Activated CD4-positive, alpha-beta T cell treated with anti-CD3 and anti-CD28 coated beads for 36 hours (primary cell): ENCODE data around the gene EIF3I. TPM values are rescaled to one million over a fixed set of nuclear protein-coding genes. Genes with fewer than 3 reads are reported as not detected.
A peak's percentile ranks its signal among the peaks of the same experiment; 100 is the strongest.
"Not testable (repeated sequence)": the region's sequence is repeated elsewhere in the genome, so short reads cannot be mapped to it uniquely, and the experiment has no call there.

Experiments
- ATAC-seq: fragments of 200-7000 bp; cut with Tn5 transposase; one replicate; pipeline ENCODE4 v1.10.0; 2021; ENCODE audit warnings: mild to moderate bottlenecking, moderate library complexity
- CTCF ChIA-PET: fragments of 350-600 bp; sonication (Branson Sonifier 250); formaldehyde crosslinking; loops from one replicate; lab custom pipeline; 2021; ENCODE audit warnings: antibody characterized with exemption; lab: Charles Lee
- POLR2A ChIA-PET: fragments of 350-600 bp; sonication (Branson Sonifier 250); formaldehyde crosslinking; loops from one replicate; lab custom pipeline; 2021; ENCODE audit warnings: antibody characterized with exemption, inconsistent platforms; lab: Charles Lee
- DNase-seq: peaks from one replicate; pipeline ENCODE4 v3.0.0-alpha.2; 2020
- H3K27ac Mint-ChIP-seq: one replicate; pipeline ENCODE4 v1.8.0; 2021; ENCODE audit warnings: mixed read lengths
- H3K27me3 Mint-ChIP-seq: one replicate; pipeline ENCODE4 v1.8.0; 2021; ENCODE audit warnings: mixed read lengths
- H3K36me3 Mint-ChIP-seq: one replicate; pipeline ENCODE4 v1.8.0; 2021; ENCODE audit warnings: low read depth, mixed read lengths
- H3K4me1 Mint-ChIP-seq: one replicate; pipeline ENCODE4 v1.8.0; 2021; ENCODE audit warnings: mixed read lengths
- H3K4me3 Mint-ChIP-seq: one replicate; pipeline ENCODE4 v1.8.0; 2021; ENCODE audit warnings: mild to moderate bottlenecking, moderate library complexity, mixed read lengths
- H3K9me3 Mint-ChIP-seq: one replicate; pipeline ENCODE4 v1.8.0; 2021; ENCODE audit warnings: low read depth, mixed read lengths
- intact Hi-C, 2 experiments: fragments of 100-400 bp; cut with DNase I in 1 of 2; cut with micrococcal nuclease in 1 of 2; formaldehyde crosslinking; loops; one replicate each; pipeline versions ENCODE4 v1.14.2 to v1.15.1; 2022 to 2024; cut with DNase I, micrococcal nuclease
- total RNA-seq, 2 experiments: library from RNA; stranded (reverse); gene quantifications; one replicate each; pipeline ENCODE4 v1.2.3, GENCODE V29; 2021

Gene EIF3I
- total RNA-seq, 2 experiments from 2014 or later: 299 to 349 TPM

GRCh38 chr1:32247452-32247851, 25.2 kb downstream of the EIF3I start:
- peaks cover 43% of the 10 kb centered on the region for H3K4me1 Mint-ChIP-seq
- POLR2A ChIA-PET: no interaction called here
- CTCF ChIA-PET: interaction anchor here (1.1 to 5.9 kb wide), 11 partner anchors 8 to 147 kb away, joined by 3 to 45 read pairs (median 6); no protein-coding TSS in a partner anchor
- ATAC-seq (no peak), DNase-seq (no peak)
- H3K27ac Mint-ChIP-seq: peak overlapping the region; percentile 92
- no peak overlapping the region for H3K4me3 Mint-ChIP-seq
- no peaks in the 10 kb centered on the region for H3K27me3 Mint-ChIP-seq
- no peaks in the 10 kb centered on the region for H3K9me3 Mint-ChIP-seq
- intact Hi-C loops: loop anchor here in 1 of 2 experiments (5.0 kb wide), 1 partner anchor 75 kb away; no protein-coding TSS in a partner anchor
- H3K36me3 Mint-ChIP-seq: peaks cover 16% of the 10 kb centered on the region

DNA sequence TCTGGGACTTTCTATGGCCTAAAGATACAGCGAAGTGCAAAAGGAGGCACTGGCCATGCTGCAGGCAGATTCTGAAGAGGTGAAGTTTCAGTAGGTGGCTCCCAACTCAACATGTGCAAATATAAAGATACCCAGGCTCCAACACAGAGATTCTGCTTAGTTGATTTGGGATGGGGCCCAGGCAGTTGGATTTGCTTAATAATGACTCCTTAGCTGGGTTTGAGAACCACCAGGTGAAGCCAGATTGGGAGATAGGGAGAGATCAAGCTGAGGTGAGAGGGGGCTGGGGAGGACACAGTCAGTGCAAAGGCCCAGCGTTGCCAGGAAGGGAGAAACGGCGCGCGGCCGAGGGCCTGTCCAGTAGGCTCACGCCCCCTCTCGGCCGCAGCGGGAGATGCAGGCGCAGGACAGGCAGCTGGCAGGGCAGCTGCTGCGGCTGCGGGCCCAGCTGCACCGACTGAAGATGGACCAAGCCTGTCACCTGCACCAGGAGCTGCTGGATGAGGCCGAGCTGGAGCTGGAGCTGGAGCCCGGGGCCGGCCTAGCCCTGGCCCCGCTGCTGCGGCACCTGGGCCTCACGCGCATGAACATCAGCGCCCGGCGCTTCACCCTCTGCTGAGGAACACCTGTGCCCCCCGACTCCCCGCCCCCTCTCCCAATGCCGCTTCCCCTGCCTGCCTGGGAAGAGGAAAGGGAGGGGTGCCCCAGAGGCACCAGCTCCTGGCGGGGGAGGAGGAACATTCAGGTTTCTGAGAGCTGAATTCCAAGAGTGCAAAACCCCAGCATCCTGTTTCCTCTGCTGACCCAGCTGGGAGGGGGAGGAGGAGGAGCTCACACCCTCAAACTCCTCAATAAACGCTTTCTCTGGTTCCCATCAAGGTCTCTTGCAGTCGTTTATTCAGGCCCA, 26.0 kb downstream of the EIF3I start:
- Mint-ChIP-seq H3K36me3 (peaks cover 23% of the 10 kb centered on the region), H3K9me3 (no peaks in the 10 kb centered on the region), H3K4me1 (peaks cover 44% of the 10 kb centered on the region), H3K4me3 (peak overlapping the region; percentile 33), H3K27me3 (no peaks in the 10 kb centered on the region), H3K27ac (peak overlapping the region; percentile 100)
- intact Hi-C loops: loop anchor here (1.0 to 5.0 kb wide), 4 partner anchors 26 to 74 kb away; partner anchors contain the start of genes EIF3I (in 1 of the 2) and TMEM234 (in 1 of the 2)
- peak; percentile 91 for DNase-seq
- POLR2A ChIA-PET: interaction anchor here (0.5 to 1.5 kb wide), 5 partner anchors 11 to 89 kb away, joined by 3 to 9 read pairs (median 5); partner anchors contain the start of gene IQCC
- CTCF ChIA-PET: interaction anchor here (0.6 to 5.9 kb wide), 29 partner anchors 9 to 273 kb away, joined by 3 to 45 read pairs (median 5); partner anchors contain the start of gene IQCC
- ATAC-seq: peak; percentile 11

GRCh38 chr1:32249831-32250525, 27.8 kb downstream of the EIF3I start:
- Mint-ChIP-seq H3K27me3 (no peaks in the 10 kb centered on the region), H3K27ac (peak overlapping the region; percentile 100)

DNA sequence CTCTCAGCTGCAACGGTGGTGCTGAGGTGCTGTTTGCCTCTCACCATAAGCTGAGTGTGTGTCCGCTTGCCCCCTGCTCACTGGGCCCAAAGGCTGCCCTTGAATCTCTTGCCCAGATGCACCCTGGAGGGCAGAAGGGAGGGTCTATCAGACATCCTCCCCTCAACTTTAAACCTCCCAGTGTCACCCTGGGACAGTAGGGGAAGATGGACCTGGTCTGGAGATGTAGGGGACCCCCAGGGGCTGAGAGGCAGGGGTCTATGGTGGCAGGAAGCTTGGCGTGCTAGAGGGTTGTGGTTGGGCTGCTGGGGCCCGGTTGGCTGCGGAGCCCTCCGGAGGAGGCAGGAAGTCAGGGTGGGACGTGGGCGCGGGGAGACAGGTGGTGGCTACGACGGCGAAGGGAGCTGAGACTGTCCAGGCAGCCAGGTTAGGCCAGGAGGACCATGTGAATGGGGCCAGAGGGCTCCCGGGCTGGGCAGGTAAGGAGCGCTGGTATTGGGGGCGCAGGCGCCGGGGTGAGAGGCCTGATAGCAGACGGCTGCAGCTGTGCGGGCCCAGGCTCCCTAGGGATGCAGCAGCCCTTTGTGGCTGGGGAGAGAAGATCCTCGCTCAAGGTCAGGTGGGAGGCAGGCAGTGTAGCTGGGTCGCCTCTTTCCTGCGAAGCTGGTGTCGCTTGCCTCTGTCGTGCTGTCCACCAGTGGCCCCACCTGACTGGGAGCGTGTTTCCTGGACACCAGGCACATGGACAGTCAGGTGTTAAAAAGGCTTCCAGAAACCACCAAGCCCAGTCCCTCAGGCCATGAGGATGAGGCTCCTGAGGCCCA, 28.9 kb downstream of the EIF3I start, which contains the start of gene LCK:
TSS of gene LCK (plus strand) at position 373 of the 824 bp plus-strand sequence. CDS start 23,065 bp downstream, outside the sequence.
- peak within 1 kb of the TSS; percentile 91 for H3K4me3 Mint-ChIP-seq
- no peaks in the 10 kb centered on the region for H3K27me3 Mint-ChIP-seq
- no peaks in the 10 kb centered on the region for H3K9me3 Mint-ChIP-seq
- CTCF ChIA-PET: interaction anchor here (1.0 to 5.9 kb wide), 8 partner anchors 7 to 143 kb away, joined by 3 to 45 read pairs (median 5); partner anchors contain the start of genes KPNA6 and TXLNA
- POLR2A ChIA-PET: interaction anchor here (0.5 to 3.4 kb wide), 10 partner anchors 9 to 318 kb away, joined by 3 to 14 read pairs (median 4); partner anchors contain the start of genes BSDC1 and HDAC1
- H3K36me3 Mint-ChIP-seq: peaks cover 42% of the 10 kb centered on the region
- DNase-seq (peak; percentile 88), ATAC-seq (peak; percentile 27)
- H3K4me1 Mint-ChIP-seq: peaks cover 50% of the 10 kb centered on the region
- intact Hi-C loops: loop anchor here (1.0 to 10.0 kb wide), 9 partner anchors 22 to 374 kb away; partner anchors contain the start of genes BSDC1 (in 1 of the 2), EIF3I (in 1 of the 2), KHDRBS1 (in 1 of the 2) and MARCKSL1 (in 1 of the 2)
- H3K27ac Mint-ChIP-seq: peak within 1 kb of the TSS; percentile 100

More at GRCh38 chr1:32249831-32250525, 27.8 kb downstream of the EIF3I start:
- Mint-ChIP-seq H3K4me3 (peak overlapping the region; percentile 91), H3K36me3 (peaks cover 36% of the 10 kb centered on the region), H3K4me1 (peaks cover 50% of the 10 kb centered on the region), H3K9me3 (no peaks in the 10 kb centered on the region)
- ATAC-seq (peak; percentile 68), DNase-seq (peak; percentile 91)
- CTCF ChIA-PET: interaction anchor here (0.7 to 5.9 kb wide), 11 partner anchors 8 to 75 kb away, joined by 3 to 45 read pairs (median 8); partner anchors contain the start of gene TXLNA
- intact Hi-C loops: loop anchor here (1.0 to 10.0 kb wide), 11 partner anchors 9 to 375 kb away; partner anchors contain the start of genes BSDC1 (in 1 of the 2), EIF3I (in 1 of the 2), KHDRBS1 (in 1 of the 2) and TMEM234 (in 1 of the 2)
- POLR2A ChIA-PET: interaction anchor here (0.6 to 3.4 kb wide), 7 partner anchors 8 to 222 kb away, joined by 3 to 14 read pairs (median 5); partner anchors contain the start of gene HDAC1

- H3K9me3 Mint-ChIP-seq: no peaks in the 10 kb centered on the region
- H3K36me3 Mint-ChIP-seq: peaks cover 62% of the 10 kb centered on the region
- ATAC-seq (peak; percentile 6), DNase-seq (peak; percentile 55)
- CTCF ChIA-PET: interaction anchor here (0.7 to 1.3 kb wide), 5 partner anchors 13 to 143 kb away, joined by 3 to 6 read pairs (median 3); partner anchors contain the start of gene MARCKSL1
- H3K27ac Mint-ChIP-seq: peak overlapping the region; percentile 87
- peaks cover 48% of the 10 kb centered on the region for H3K4me1 Mint-ChIP-seq
- no peaks in the 10 kb centered on the region for H3K27me3 Mint-ChIP-seq
- intact Hi-C loops: loop anchor here (1.0 to 10.0 kb wide), 4 partner anchors 9 to 542 kb away; no protein-coding TSS in a partner anchor
- POLR2A ChIA-PET: interaction anchor here (0.6 to 1.6 kb wide), 4 partner anchors 9 to 190 kb away, joined by 3 to 5 read pairs (median 4); partner anchors contain the start of genes HDAC1 and MARCKSL1
- H3K4me3 Mint-ChIP-seq: peak overlapping the region; percentile 91
Observed at GRCh38 chr1:32255072-32256071, 33.2 kb downstream of the EIF3I start.

GRCh38 chr1:32256473-32257226, 34.4 kb downstream of the EIF3I start:
- ATAC-seq: peak; percentile 22
- no peak for DNase-seq
- Mint-ChIP-seq H3K4me3 (peak overlapping the region; percentile 75), H3K9me3 (no peaks in the 10 kb centered on the region), H3K4me1 (peaks cover 46% of the 10 kb centered on the region), H3K36me3 (peaks cover 58% of the 10 kb centered on the region), H3K27me3 (no peaks in the 10 kb centered on the region), H3K27ac (peak overlapping the region; percentile 98)
- intact Hi-C loops: loop anchor here (1.0 to 10.0 kb wide), 4 partner anchors 8 to 541 kb away; no protein-coding TSS in a partner anchor
- ChIA-PET POLR2A (no interaction called here), CTCF (interaction anchor here (0.6 to 4.5 kb wide), 4 partner anchors 8 to 235 kb away, joined by 3 to 45 read pairs (median 4); partner anchors contain the start of genes FAM167B, IQCC and LCK)

GRCh38 chr1:32257227-32257508, 35.0 kb downstream of the EIF3I start:
- Mint-ChIP-seq H3K4me3 (peak overlapping the region; percentile 75), H3K4me1 (peaks cover 46% of the 10 kb centered on the region), H3K27me3 (no peaks in the 10 kb centered on the region), H3K36me3 (peaks cover 53% of the 10 kb centered on the region), H3K27ac (peak overlapping the region; percentile 98), H3K9me3 (no peaks in the 10 kb centered on the region)
- DNase-seq (no peak), ATAC-seq (no peak)
- intact Hi-C loops: loop anchor here in 1 of 2 experiments (5.0 to 10.0 kb wide), 2 partner anchors 368 to 540 kb away; no protein-coding TSS in a partner anchor
- CTCF ChIA-PET: interaction anchor here (0.6 to 4.5 kb wide), 4 partner anchors 9 to 236 kb away, joined by 3 to 45 read pairs (median 4); partner anchors contain the start of genes FAM167B, IQCC and LCK
- POLR2A ChIA-PET: no interaction called here

GRCh38 chr1:32263236-32263593, 41.0 kb downstream of the EIF3I start:
- Mint-ChIP-seq H3K36me3 (peaks cover 33% of the 10 kb centered on the region), H3K27ac (peak overlapping the region; percentile 90), H3K4me1 (peaks cover 52% of the 10 kb centered on the region)
- POLR2A ChIA-PET: interaction anchor here (1.1 kb wide), 1 partner anchor 13 kb away, joined by 3 read pairs; no protein-coding TSS in a partner anchor
- not testable (repeated sequence) for H3K4me3 Mint-ChIP-seq, H3K9me3 Mint-ChIP-seq, H3K27me3 Mint-ChIP-seq, DNase-seq, ATAC-seq
- intact Hi-C loops: loop anchor here in 1 of 2 experiments (10.0 kb wide), 1 partner anchor 328 kb away; the partner anchor contains the start of gene PTP4A2
- CTCF ChIA-PET: interaction anchor here (2.5 kb wide), 1 partner anchor 15 kb away, joined by 9 read pairs; no protein-coding TSS in a partner anchor
